ENCODE measurements around the gene SLC5A10.

SLC5A10 gene

DNA sequence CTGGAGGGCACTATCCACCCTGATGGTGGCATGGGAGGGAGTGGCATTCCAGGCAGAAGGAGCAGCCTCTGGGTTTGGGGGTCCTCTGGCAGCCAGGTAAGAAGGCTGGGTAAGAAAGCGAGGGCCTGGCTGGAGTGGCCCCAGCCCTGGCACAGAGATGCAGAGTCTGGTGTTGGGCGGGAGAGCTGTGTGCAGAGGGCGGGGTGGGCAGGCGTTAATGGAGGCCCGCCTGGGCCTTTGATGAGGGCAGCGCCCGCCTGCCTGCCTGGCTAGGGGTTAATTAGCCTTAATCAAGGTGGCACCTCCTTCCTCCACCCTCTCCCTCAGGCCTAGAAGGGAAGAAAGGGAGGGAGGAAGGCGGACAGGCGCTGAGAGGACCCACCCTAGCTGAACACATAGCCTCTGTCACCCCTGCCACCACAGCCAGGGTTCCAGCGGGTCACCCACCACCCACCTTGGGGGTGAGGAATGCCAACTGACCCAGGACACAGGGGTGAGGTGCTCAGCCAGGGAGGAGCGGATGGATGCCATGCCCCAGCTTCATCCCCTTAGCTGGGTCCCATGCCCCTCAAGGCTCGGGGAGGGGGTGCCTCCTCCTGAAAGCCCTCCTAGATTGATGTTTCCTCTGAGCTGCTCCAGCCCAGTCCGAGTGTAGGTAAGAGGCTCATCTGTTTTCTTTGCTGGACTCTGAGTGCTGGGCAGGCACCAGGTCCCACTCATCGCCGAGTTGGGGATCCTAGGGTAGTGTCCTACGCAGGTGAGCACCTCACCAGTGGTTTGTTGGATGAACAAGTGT lies 66.0 kb downstream of the SLC5A10 start:
- H3K4me3 ChIP-seq (replicated peaks; ENCODE audit: insufficient read depth, low read length), result no peak overlapping the region
- TF ChIP-seq POLR2AphosphoS5 (IDR thresholded peaks at IDR 0.05; ENCODE audit: low read depth) (no peak), SPI1 (IDR thresholded peaks at IDR 0.05; ENCODE audit: borderline replicate concordance, low read depth) (no peak), GABPA (IDR thresholded peaks at IDR 0.05; ENCODE audit: low read depth) (no peak)
- TF ChIP-seq, protein P1, sequence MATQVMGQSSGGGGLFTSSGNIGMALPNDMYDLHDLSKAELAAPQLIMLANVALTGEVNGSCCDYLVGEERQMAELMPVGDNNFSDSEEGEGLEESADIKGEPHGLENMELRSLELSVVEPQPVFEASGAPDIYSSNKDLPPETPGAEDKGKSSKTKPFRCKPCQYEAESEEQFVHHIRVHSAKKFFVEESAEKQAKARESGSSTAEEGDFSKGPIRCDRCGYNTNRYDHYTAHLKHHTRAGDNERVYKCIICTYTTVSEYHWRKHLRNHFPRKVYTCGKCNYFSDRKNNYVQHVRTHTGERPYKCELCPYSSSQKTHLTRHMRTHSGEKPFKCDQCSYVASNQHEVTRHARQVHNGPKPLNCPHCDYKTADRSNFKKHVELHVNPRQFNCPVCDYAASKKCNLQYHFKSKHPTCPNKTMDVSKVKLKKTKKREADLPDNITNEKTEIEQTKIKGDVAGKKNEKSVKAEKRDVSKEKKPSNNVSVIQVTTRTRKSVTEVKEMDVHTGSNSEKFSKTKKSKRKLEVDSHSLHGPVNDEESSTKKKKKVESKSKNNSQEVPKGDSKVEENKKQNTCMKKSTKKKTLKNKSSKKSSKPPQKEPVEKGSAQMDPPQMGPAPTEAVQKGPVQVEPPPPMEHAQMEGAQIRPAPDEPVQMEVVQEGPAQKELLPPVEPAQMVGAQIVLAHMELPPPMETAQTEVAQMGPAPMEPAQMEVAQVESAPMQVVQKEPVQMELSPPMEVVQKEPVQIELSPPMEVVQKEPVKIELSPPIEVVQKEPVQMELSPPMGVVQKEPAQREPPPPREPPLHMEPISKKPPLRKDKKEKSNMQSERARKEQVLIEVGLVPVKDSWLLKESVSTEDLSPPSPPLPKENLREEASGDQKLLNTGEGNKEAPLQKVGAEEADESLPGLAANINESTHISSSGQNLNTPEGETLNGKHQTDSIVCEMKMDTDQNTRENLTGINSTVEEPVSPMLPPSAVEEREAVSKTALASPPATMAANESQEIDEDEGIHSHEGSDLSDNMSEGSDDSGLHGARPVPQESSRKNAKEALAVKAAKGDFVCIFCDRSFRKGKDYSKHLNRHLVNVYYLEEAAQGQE (IDR thresholded peaks at IDR 0.05; ENCODE audit: insufficient replicate concordance, low read depth), result no peak
- TF ChIP-seq, protein P2, sequence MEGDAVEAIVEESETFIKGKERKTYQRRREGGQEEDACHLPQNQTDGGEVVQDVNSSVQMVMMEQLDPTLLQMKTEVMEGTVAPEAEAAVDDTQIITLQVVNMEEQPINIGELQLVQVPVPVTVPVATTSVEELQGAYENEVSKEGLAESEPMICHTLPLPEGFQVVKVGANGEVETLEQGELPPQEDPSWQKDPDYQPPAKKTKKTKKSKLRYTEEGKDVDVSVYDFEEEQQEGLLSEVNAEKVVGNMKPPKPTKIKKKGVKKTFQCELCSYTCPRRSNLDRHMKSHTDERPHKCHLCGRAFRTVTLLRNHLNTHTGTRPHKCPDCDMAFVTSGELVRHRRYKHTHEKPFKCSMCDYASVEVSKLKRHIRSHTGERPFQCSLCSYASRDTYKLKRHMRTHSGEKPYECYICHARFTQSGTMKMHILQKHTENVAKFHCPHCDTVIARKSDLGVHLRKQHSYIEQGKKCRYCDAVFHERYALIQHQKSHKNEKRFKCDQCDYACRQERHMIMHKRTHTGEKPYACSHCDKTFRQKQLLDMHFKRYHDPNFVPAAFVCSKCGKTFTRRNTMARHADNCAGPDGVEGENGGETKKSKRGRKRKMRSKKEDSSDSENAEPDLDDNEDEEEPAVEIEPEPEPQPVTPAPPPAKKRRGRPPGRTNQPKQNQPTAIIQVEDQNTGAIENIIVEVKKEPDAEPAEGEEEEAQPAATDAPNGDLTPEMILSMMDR (IDR thresholded peaks at IDR 0.05; ENCODE audit: insufficient read depth, low read length), result no peak
- no peak overlapping the region for H3K27ac ChIP-seq (replicated peaks)
- no peak for DNase-seq (ENCODE audit: low read depth in 1 of 2, low spot score in 1 of 2)
- no peaks in the 10 kb centered on the region for H3K27me3 ChIP-seq (ENCODE audit: insufficient read depth, poor library complexity, severe bottlenecking)

DNA sequence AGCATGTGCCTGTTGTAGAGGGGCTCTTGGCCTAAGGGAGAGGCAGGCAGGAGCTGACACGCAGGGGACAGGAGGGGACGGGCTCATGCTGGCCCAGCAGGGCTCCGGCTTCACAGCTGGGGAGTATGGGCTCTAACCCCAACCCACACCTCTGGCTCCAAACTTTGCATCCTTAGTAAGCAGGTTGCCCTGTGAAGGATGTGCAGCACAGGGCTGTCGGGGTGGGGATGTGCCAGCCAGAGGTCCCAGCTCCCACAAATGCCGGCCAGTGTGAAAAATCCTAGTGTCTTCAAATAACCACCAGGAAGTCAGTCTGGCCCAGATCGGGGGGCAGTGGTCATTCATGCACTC lies 66.6 kb downstream of the SLC5A10 start:
- Histone ChIP-seq H3K27ac (replicated peaks) (no peak overlapping the region), H3K27me3 (ENCODE audit: insufficient read depth, poor library complexity, severe bottlenecking) (no peaks in the 10 kb centered on the region), H3K4me3 (replicated peaks; ENCODE audit: insufficient read depth, low read length) (no peak overlapping the region)
- TF ChIP-seq SPI1 (IDR thresholded peaks at IDR 0.05; ENCODE audit: borderline replicate concordance, low read depth), result no peak
- TF ChIP-seq, protein P2 (IDR thresholded peaks at IDR 0.05; ENCODE audit: insufficient read depth, low read length), result no peak
- TF ChIP-seq POLR2AphosphoS5 (IDR thresholded peaks at IDR 0.05; ENCODE audit: low read depth), result no peak
- TF ChIP-seq, protein P1 (IDR thresholded peaks at IDR 0.05; ENCODE audit: insufficient replicate concordance, low read depth), result no peak
- no peak for TF ChIP-seq GABPA (IDR thresholded peaks at IDR 0.05; ENCODE audit: low read depth)
- DNase-seq (ENCODE audit: low read depth in 1 of 2, low spot score in 1 of 2), result no peak

DNA sequence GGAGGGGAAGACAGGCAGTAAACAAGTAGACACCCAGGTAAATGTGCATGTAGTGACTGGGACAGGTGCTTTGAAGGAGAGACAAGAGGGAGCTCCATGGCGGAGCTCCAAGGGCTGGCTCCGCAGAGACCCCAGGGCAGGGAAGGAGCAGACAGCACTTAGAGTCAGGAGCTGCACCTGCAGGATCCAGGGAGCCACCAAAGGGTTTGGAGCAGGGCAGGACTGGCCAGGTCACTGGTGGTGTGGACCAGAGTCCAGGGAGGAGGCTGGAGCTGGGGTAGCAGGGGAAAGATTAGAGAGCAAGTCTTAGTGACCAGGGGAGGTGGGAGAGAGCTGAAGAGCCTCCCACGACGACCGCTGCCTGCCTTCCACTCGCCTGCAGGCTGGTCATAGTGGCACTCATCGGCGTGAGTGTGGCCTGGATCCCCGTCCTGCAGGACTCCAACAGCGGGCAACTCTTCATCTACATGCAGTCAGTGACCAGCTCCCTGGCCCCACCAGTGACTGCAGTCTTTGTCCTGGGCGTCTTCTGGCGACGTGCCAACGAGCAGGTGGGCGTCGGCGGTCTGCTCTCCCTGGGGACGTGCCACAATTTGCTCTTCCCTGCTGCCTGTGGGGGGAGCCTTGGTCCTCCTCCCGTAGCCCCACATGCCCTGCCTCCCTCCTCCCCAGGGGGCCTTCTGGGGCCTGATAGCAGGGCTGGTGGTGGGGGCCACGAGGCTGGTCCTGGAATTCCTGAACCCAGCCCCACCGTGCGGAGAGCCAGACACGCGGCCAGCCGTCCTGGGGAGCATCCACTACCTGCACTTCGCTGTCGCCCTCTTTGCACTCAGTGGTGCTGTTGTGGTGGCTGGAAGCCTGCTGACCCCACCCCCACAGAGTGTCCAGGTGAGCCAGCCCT lies 67.3 kb downstream of the SLC5A10 start:
- Histone ChIP-seq H3K27me3 (ENCODE audit: insufficient read depth, poor library complexity, severe bottlenecking) (no peaks in the 10 kb centered on the region), H3K27ac (replicated peaks) (no peak overlapping the region), H3K4me3 (replicated peaks; ENCODE audit: insufficient read depth, low read length) (no peak overlapping the region)
- DNase-seq (ENCODE audit: low read depth in 1 of 2, low spot score in 1 of 2), result no peak
- TF ChIP-seq, protein P1 (IDR thresholded peaks at IDR 0.05; ENCODE audit: insufficient replicate concordance, low read depth), result no peak
- TF ChIP-seq GABPA (IDR thresholded peaks at IDR 0.05; ENCODE audit: low read depth) (no peak), POLR2AphosphoS5 (IDR thresholded peaks at IDR 0.05; ENCODE audit: low read depth) (no peak), SPI1 (IDR thresholded peaks at IDR 0.05; ENCODE audit: borderline replicate concordance, low read depth) (no peak)
- TF ChIP-seq, protein P2 (IDR thresholded peaks at IDR 0.05; ENCODE audit: insufficient read depth, low read length), result no peak
